ENCODE results near the gene CRABP1.
A peak's percentile ranks its signal among the peaks of the same experiment; 100 is the strongest.

Gene CRABP1

DNA sequence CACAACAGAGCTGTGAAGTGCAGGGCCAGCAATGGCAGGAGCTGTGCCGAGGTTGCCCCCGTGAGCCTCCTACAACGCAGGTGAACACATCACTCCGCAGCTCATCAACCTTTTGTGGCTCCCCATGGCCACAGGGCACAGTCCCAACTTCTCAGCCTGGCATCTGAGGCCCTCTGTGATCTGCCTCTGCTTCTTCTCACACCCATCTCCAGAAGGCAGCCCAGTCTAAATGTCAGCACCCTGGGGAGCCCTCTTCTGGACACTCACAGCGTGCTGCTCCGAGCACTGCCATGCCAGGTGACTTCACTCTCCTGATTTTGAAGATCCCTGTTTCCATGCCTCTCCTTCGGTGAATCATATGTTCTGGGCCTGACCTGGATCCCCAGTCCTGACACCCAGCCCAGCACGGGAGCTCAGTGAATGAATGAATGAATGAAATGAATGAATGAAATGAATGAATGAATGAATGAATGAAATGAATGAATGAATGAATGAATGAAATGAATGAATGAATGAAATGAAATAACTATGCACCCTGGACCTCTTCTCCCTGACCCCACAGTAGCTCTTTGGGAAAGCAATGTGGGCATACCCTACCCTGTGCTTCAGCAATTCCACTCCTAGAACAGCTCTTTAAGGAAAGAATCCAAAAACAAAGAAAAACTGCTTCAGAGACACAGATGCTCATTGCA lies 22.9 kb upstream of the CRABP1 start:
- no peak for DNase-seq

DNA sequence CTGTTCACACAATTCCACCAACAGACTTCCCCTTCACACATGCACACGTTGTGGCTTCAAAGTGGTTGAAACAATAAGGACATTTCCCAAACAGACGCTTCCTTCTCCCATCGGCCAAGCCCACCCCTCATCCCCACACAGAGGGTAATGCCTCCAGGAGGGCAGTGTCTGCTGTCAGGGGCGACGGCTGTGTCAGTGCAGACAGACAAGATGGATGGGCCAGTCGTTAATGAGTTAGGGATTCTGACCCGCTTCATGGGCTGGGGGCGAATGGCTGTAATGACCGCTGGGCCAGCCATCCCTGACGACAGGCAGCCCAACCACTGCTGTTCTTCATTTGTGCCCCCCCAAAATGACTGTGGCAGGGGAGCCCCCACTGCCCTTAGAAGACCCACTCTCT lies 20.6 kb upstream of the CRABP1 start:
- DNase-seq: no peak

DNA sequence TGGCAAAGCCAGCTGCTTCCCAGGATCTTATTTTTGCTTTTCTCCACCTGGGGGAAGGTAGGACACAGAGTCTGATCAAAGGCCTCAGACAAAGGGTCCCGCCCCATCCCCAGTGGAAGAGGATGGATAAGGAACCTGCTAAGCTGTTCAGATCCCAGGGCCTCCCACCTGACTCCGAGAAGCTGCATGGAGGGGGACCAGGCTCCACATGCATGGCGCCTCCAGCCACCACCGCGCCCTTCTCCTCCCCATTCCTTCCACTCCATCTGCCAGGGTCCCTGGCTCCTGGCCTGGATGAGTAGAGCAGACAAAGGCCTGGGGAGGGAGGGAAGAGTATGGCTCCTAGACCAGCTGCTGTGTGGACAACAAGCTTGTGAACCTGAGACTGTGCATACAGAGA lies 20.0 kb upstream of the CRABP1 start:
- DNase-seq: no peak

DNA sequence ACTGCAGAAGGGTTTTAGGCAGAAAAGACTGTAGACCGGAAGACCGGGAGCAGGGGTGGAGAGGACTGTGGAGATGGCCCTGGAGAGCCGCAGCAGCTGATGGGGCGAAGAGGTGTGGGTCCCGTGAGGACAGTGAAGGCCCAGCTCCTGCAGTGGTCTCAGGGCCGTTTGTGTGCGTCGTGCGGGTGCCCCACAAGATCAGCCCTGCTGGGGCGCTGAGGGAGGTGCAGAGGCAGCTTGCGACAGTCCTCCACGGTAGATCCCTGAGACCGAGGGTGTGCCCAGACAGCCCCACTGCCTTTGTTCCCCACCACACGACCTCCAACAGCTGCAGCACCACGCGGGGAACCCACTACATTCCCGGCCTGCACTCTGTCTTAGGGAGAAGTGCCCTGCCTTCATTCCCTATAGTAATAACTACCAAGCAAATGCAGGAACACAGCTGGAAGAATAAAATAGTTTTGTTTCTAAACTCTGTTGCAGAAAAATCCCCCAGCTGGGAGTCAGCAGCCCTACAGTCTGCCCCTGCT lies 19.0 kb upstream of the CRABP1 start:
- DNase-seq: no peak

DNA sequence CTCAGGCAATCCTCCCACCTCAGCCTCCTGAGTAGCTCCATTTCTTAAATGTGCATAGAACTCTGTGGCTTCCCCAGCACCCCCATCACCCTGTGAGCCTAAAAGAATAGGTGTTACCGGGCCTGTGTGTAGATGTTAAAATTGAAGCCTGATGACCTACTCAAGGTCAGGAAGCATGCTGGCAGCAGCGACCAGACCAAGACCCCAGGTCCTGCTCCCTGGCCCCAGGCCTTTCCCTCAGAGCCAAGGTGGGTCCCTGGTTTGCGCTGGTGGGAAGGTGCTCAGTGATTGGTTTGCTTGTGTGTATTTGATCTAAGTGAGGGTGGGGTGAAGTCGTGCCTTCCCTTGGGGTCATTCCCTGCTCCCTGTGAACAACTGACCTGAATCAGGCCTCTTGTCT lies 18.4 kb upstream of the CRABP1 start:
- no peak for DNase-seq

DNA sequence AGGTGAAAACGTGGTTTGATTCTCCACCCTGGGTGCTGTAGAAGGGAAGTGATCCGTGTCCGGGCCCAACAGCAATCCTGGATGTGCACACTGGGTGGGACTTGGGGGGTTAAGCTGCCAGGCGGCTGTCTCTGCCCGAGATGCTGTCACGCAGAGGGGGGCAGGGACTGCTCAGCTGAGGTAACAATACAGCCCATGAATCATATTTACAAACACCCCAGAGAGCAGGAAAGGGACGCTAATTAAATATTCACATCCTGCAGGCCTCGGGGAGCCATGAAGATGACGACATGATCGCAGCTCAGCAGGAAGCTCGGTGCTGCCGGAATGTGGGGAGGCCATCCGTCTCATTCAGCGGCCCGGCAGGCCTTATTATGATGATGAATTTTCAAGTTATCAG lies 17.9 kb upstream of the CRABP1 start:
- DNase-seq: peak; percentile 84 to 92

DNA sequence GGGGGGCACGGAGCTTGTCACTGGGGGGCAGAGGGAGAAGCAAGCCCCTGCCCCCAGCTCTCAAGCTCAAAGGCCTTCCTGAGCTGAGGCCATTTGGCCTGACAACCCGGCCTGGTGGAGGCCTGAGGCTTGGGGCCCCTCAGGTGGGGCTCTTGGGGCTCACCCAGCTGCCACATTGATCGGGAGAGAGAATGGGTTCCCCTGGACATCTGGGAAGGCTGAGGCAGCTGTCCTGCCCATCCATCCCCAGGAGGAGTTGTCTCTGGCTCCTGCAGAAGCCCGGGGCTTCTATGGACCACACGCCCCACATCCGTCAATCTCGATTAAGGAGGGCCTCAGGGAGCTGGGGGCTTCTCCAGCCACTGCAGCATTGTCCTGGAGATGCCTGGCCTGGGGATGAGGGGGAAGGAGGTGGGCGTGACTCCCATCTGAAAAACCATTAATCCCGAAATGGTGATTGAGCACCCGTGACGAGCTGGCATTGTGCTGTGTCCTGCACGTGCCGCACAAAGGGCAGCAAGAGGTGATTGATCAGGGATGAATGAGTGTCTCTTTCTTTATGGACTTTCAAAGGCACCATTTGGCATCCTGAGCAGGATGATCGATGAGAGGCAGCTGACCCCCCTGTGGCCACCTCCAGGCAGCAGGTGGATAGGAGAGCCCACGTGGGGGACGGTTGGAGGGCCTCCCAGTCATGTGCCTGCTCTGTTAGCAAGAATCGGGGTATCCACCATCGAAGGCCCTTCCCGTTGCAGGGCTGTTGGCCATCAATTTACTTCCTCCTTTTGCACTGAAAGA lies 17.2 kb upstream of the CRABP1 start:
- DNase-seq: no peak

DNA sequence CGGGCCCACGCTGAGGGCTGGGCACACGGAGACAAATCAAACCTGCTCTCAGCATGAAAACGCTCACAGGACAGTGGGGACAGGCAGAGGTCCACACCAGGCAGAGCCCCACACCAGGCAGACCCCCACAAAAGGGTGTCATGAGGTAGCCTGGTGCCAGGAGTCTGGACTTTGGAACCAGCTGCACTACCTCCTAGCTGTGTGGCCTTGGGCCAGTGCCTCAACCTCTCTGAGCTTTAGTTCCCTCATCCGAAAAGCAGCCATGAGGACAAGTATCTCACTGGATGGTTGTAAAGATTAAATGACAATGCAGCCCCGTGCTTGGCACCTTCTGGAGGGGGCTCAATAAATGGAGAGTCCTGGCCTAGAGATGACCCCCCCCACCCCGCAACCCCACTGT lies 16.5 kb upstream of the CRABP1 start:
- no peak for DNase-seq

DNA sequence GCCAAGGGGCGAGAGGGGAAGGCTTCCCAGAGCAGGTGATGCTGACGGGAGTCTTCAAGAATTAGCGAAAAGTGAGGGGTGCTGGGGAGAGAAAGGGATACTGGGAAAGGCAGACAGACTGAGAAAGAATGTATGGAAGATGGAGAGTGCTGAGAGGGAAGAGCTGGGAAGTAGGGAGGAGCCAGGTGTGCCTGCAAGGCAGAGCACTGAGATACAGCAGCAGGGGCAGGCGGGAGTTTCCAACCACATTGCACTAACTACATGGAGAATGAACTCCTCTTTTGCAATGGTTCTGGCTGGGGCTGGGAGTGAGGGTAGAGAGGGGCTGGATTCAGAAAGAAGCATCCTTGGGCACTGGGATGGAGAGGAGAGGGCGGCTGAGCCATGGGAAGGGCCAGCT lies 16.0 kb upstream of the CRABP1 start:
- DNase-seq: no peak

DNA sequence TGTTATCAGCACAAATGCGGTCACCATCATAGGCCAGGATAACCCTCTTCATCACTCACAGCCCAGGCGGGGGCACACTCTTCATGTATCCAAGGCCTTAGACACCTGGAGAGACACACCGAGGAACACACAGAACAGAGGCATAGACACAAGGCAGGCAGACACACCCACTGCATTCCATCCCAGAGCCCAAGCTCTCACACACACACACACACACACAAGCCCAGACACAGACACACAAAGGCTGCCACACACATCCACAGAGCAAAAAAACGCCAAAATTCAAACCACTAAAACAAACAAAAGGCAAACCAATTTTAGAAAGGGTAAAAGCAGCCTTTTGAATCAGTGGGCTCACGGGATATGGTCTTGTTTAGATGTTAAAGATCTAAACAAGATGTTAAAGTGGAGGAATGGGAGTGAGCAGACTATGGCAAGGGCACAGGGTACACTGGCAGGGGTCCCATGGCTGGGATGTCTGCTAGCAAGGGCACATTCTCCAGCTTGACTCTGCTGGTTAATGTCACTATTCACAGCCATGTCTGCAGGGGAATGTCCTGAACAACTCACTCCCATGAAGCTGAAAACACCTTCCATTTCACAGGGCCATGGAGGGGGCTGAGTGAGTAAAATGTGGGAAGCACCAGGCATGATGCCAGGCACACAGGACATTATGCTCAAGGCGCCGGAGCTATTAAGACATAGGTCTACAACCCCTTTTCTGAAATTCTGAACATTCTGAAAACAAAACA lies 14.9 kb upstream of the CRABP1 start:
- DNase-seq: no peak

DNA sequence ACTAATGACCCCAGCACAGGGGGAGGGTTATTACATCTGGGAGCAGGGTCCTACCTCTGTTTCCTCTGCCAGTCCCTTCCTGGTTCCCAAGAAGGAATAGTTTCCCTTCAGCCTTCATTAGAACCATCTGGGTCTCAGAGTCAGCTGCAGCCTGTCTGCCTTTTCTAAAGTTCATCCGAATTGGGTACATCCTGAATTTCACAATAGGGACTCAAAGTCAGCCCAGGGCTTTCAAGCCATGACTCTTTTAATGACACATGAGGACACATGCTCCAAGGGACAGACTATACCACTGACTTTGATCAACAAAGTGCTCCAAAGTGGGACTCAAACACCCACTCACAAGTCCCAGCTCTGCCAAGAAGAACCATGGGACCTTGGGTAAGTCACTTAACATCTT lies 12.7 kb upstream of the CRABP1 start:
- no peak for DNase-seq

DNA sequence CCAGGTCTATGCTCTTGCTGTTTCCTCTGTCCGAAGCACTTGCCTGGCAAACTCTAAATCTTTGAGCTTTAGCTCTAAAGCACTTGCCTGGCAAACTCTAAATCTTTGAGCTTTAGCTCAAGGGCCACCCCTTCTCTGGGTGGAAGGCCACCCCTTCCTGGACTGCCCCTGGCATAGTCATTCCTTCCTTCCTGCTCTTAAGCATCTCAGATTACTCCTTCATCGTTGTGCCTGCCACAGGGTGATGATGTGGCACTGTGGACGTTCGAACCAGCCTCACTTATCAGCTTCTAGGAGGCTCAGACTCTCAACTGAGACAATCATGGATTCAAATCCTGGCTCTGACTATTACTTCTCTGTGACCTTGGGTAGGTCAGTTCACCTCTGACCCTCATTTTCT lies 10.5 kb upstream of the CRABP1 start:
- DNase-seq: no peak

DNA sequence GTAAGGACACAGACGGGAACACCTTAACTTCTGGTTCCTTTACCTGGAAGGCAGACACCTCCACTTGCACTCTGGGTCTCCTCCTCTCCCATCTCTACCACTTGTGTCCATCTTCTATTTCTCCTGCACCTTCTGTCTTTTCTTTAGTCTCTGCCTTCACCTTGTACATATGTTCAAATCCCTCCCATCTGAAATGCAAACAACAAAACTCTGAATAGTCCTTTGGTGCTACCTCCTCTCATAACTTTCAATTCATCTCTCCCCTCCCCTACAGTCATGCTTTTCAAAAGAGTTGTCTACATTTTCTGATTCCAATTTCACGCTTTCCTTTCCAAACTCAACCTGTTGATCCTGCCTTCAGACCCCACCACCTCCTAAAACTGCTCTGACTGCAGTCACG lies 5.3 kb upstream of the CRABP1 start:
- DNase-seq: no peak

DNA sequence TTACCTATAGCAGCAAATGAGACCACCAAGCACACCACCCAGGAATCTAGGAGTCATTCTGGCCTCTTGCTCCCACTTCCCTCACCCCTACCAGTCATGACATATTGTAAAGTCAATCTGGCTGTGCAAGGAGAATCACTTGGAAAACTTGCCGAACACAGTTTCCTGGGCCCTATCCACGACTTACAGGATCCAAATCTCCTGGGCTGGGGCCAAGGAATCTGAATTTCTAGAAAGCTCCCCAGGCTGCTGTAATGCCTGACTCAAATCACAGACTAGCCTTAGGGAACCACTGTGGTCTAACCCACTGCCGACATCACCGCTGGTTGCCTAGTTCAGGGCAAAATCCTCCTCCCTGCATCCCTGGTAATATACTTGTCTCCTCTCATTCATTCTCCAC lies 4.2 kb upstream of the CRABP1 start:
- no peak for DNase-seq

DNA sequence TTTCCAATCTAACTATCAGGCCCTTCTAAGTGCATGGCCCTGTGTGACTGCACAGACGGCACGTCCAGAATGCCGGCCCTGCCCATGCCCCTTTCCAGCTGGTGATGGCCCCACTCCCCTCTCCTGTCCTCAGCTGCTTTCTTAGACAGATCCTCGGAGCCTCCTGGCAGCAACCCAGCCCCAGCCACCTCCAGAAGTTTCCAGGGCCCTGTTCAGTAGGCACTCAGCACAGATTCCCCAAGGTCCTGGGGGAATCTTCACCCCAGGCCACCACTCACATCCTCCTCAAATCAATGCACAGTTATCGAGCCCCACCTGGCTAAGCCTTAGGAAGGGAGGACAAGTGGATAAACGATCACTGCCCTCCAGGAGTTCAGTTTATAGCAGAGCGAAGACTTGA lies 1.4 kb upstream of the CRABP1 start:
- no peak for DNase-seq

DNA sequence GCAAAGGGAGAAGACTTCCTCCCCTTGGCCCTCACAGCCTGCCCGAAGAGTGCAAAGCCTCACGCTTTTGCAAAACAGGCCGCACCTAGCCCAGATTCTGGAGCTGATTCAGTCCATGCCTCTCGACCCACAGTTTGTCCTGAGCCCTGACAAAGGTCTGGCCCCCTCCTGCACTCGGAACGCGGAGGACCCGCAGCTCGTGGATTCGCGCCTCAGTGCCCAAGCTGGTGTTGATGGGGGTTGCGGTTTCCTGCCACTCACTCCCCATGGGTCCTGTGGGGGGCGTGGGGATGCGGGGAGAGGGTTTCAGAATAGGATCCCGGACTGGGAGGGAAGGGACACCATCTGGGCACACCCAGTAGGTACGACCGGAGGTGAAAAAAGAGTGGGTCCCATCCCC lies 594 bp upstream of the CRABP1 start:
- no peak for DNase-seq

DNA sequence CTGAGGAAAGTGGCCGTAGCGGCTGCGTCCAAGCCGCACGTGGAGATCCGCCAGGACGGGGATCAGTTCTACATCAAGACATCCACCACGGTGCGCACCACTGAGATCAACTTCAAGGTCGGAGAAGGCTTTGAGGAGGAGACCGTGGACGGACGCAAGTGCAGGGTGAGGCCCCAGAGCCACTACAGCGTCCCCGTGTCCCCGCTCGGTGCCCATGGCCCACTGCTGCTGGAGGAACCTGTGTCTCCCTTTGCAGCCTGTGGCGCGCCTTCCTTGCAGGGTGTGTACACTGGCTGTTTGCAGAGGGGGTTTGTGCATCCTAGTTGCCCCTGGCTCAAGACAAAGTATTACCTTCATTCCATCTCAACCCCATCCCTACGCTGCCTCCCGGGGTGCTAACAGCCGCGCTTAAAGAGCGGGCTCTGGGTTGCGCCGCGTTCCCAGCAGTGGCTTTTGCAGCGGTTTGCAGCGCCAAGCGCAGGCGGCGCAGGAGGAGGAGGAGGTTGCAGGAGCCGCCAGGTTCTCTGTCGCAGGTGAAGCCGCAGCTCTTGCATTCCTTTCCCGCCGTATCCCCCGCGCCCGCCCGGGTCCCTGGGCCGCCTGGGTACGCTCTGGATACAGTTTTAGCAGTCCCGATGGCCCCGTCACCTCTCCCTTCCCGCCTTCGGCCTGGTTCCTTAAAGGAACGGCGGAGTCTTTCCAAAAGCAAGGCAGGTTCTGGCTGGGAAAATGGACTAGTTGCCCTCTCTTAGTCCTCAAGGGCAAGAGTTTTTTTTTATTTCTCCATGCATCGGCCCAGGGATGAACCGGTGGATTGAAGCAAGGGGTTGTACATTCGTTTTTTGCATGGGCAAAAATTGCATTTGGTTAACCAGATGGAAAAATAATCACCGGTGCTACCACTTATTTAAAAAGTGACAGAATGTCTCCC lies 1.2 kb downstream of the CRABP1 start:
- no peak for DNase-seq

DNA sequence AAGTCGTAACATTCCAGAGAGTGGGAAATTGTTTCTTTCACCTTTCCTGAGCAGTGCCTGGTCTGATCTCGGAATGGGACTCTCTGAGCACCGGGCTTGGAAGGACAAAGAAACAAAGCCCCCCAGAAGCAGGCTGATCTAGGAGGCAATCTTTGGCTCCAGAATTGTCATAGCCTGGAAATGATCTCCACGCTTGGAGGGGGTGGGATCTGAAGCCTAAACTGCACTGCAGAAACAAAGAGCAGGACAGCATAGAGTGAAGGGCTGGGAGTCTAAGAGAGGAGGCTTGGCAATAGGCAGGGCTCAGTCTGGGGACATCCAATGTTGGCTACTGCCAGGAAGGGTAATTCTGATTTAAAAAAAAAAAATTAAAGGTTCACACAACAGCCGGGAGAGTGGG lies 1.9 kb downstream of the CRABP1 start:
- DNase-seq: no peak

DNA sequence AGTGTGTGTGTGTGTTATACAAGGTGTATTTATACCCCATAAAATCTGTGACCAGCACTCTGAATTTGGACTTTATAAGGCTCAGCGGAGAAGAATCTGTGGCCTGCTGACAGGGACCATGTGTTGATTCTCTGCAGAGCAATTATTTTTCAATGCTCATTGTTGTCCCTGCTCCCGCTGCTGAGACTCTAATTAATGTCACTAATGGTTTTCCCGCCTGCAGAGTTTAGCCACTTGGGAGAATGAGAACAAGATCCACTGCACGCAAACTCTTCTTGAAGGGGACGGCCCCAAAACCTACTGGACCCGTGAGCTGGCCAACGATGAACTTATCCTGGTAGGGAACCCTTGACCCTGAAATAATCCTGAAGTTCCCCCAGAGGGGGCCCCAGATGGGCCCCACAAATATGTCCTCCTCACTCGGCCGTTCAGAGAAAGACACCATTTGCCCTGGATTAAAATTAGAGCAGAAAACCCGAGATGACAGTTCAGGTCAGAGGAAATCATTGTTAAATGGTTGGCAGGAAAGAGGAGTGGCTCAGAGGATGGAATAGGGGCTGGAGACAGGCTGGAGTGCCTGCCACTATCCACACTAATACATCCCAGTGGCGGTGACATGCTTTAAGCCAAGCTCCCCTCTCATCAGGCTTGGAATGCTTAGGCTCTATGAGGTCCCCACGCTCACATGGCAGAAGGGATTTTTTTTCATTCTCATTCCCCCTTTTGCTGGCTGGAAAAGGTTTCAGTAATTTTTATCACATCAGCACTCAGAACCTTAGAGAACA lies 3.3 kb downstream of the CRABP1 start:
- DNase-seq: peak in 1 of 2 experiments; percentile 28

DNA sequence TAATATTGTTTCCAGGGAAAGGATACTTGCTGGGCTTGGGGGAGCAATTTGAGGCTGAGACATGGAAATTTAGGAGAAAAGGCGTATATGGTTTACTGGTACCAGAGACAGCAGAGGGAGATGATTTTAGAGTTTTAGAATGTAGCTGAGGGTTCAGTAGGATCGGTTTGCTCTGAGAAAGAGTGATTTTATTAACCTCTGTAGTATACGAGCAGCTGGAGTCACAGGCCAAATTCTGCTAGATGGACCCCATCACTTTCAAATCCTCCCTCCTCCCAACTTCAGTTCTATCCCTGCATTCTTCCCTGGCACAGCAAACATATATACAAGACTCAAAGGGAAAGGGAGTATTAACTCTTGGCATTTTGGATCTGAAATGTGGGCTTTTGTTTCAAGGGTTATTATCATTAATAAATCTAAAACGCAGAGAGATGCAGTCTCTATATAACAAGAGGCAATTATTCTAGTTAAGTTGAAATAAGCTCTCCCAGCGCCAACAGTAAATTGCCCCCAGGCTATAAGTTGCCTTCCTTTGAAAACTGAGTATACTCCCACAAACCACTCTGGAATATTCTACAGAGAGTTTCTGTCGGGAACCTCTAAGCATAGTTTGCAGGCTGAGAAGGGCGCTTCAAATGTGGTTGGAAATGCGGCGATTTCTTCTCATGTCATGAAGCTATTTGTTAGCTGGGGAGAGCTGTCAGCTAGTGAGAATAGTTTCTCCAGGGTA lies 5.4 kb downstream of the CRABP1 start:
- DNase-seq: peak in 1 of 2 experiments; percentile 11
